ENCODE results near the gene C1QTNF1.

The C1QTNF1 gene

GRCh38 chr17:78993241-78993956, 30.6 kb upstream of the C1QTNF1 start:
- DNase-seq = no peak

GRCh38 chr17:78993981-78994671, 29.8 kb upstream of the C1QTNF1 start:
- no peak for DNase-seq

GRCh38 chr17:78995022-78995760, 28.8 kb upstream of the C1QTNF1 start:
- no peak for DNase-seq

GRCh38 chr17:78995761-78996451, 28.1 kb upstream of the C1QTNF1 start:
- DNase-seq = no peak

- no peak for DNase-seq
Observed at GRCh38 chr17:78996781-78997201, 27.2 kb upstream of the C1QTNF1 start.

GRCh38 chr17:78997231-78997741, 26.7 kb upstream of the C1QTNF1 start:
- DNase-seq = no peak

GRCh38 chr17:78997881-78998280, 26.1 kb upstream of the C1QTNF1 start:
- no peak for DNase-seq

GRCh38 chr17:78998311-78999055, 25.5 kb upstream of the C1QTNF1 start:
- no peak for DNase-seq

GRCh38 chr17:78999056-78999768, 24.8 kb upstream of the C1QTNF1 start:
- no peak for DNase-seq

GRCh38 chr17:78999947-79000395, 24.0 kb upstream of the C1QTNF1 start:
- no peak for DNase-seq

GRCh38 chr17:79000396-79001189, 23.4 kb upstream of the C1QTNF1 start:
- DNase-seq = no peak

- DNase-seq = no peak
Observed at GRCh38 chr17:79001190-79002020, 22.6 kb upstream of the C1QTNF1 start.

- DNase-seq = no peak
Observed at GRCh38 chr17:79002291-79002690, 21.7 kb upstream of the C1QTNF1 start.

- DNase-seq = no peak
Observed at GRCh38 chr17:79002796-79003593, 21.0 kb upstream of the C1QTNF1 start.

- DNase-seq = no peak
Observed at GRCh38 chr17:79003661-79004411, 20.1 kb upstream of the C1QTNF1 start.

GRCh38 chr17:79005063-79005861, 18.7 kb upstream of the C1QTNF1 start:
- DNase-seq = no peak

GRCh38 chr17:79006046-79006445, 17.9 kb upstream of the C1QTNF1 start:
- DNase-seq = no peak
